ENCODE results near the gene TADA2B. TPM values are rescaled to one million over a fixed set of nuclear protein-coding genes. Genes with fewer than 3 reads are reported as not detected.

TADA2B gene
- total RNA-seq, 1 experiment from 2014 or later: 6.9 TPM

Other genes with a start within 250 kb of the TADA2B start
- 38.9 and 43.0 TPM in 2 replicates for gene TBC1D14, start 133.5 kb upstream of the TADA2B start, total RNA-seq (2014; rRNA removed; shearing (Covaris generic))
- gene GRPEL1, start 24.7 kb downstream of the TADA2B start, total RNA-seq (2014; rRNA removed; shearing (Covaris generic)): 74.3 and 75.4 TPM in 2 replicates
- gene SORCS2, start 149.2 kb downstream of the TADA2B start, total RNA-seq (2014; rRNA removed; shearing (Covaris generic)): 0.02 and 0.08 TPM in 2 replicates